Measurements from ENCODE around the gene ATCAY. TPM values are rescaled to one million over a fixed set of nuclear protein-coding genes. Genes with fewer than 3 reads are reported as not detected.
A peak's percentile ranks its signal among the peaks of the same experiment; 100 is the strongest.
"Not testable (repeated sequence)": the region's sequence is repeated elsewhere in the genome, so short reads cannot be mapped to it uniquely, and the experiment has no call there.

Gene ATCAY
- total and polyA plus RNA-seq, 5 donors: 0.05 TPM; not detected in 4

GRCh38 chr19:3860499-3860898, 20.0 kb upstream of the ATCAY start:
- no peak overlapping the region for H3K27ac ChIP-seq (ENCODE audit: low read length)
- intact Hi-C loops (cut with DNase I): no loop called here
- H3K27me3 ChIP-seq (ENCODE audit: control insufficient read depth, insufficient read depth): no peaks in the 10 kb centered on the region
- 82% methylated on average over 17 of the region's 17 CpGs for WGBS
- no peaks in the 10 kb centered on the region for H3K4me1 ChIP-seq (ENCODE audit: control insufficient read depth, insufficient read depth, low read length)
- no peak for DNase-seq
- H3K4me3 ChIP-seq (ENCODE audit: low read length): no peak overlapping the region
- no peaks in the 10 kb centered on the region for H3K9me3 ChIP-seq (ENCODE audit: control insufficient read depth, low read length)
- ATAC-seq: no peak

GRCh38 chr19:3862826-3863500, 17.5 kb upstream of the ATCAY start:
- Histone ChIP-seq H3K4me3 (ENCODE audit: low read length) (no peak overlapping the region), H3K27me3 (ENCODE audit: control insufficient read depth, insufficient read depth) (no peaks in the 10 kb centered on the region), H3K27ac (ENCODE audit: low read length) (no peak overlapping the region), H3K9me3 (ENCODE audit: control insufficient read depth, low read length) (no peaks in the 10 kb centered on the region), H3K4me1 (ENCODE audit: control insufficient read depth, insufficient read depth, low read length) (no peaks in the 10 kb centered on the region)
- ATAC-seq (no peak), DNase-seq (no peak)
- intact Hi-C loops (cut with DNase I): no loop called here
- 83% methylated on average over 25 of the region's 25 CpGs for WGBS

GRCh38 chr19:3863648-3864047, 16.8 kb upstream of the ATCAY start:
- no peaks in the 10 kb centered on the region for H3K4me1 ChIP-seq (ENCODE audit: control insufficient read depth, insufficient read depth, low read length)

GRCh38 chr19:3866910-3867638, 13.4 kb upstream of the ATCAY start:
- intact Hi-C loops (cut with DNase I): no loop called here
- Histone ChIP-seq H3K27ac (ENCODE audit: low read length) (no peak overlapping the region), H3K4me3 (ENCODE audit: low read length) (no peak overlapping the region), H3K4me1 (ENCODE audit: control insufficient read depth, insufficient read depth, low read length) (no peaks in the 10 kb centered on the region), H3K9me3 (ENCODE audit: control insufficient read depth, low read length) (no peaks in the 10 kb centered on the region), H3K27me3 (ENCODE audit: control insufficient read depth, insufficient read depth) (no peaks in the 10 kb centered on the region)
- DNase-seq: peak in 1 of 3 donors; percentile 7
- no peak for ATAC-seq
- 52% methylated on average over 14 of the region's 14 CpGs for WGBS

More at GRCh38 chr19:3863648-3864047, 16.8 kb upstream of the ATCAY start:
- intact Hi-C loops (cut with DNase I): no loop called here
- Histone ChIP-seq H3K4me3 (ENCODE audit: low read length) (no peak overlapping the region), H3K9me3 (ENCODE audit: control insufficient read depth, low read length) (no peaks in the 10 kb centered on the region), H3K27me3 (ENCODE audit: control insufficient read depth, insufficient read depth) (no peaks in the 10 kb centered on the region), H3K27ac (ENCODE audit: low read length) (no peak overlapping the region)
- 74% methylated on average over 12 of the region's 12 CpGs for WGBS
- ATAC-seq (no peak), DNase-seq (no peak)

GRCh38 chr19:3867971-3868769, 12.3 kb upstream of the ATCAY start:
- no peaks in the 10 kb centered on the region for H3K9me3 ChIP-seq (ENCODE audit: control insufficient read depth, low read length)
- no peak overlapping the region for H3K27ac ChIP-seq (ENCODE audit: low read length)
- WGBS: 15% methylated on average over 30 of the region's 30 CpGs
- intact Hi-C loops (cut with DNase I): no loop called here
- no peaks in the 10 kb centered on the region for H3K27me3 ChIP-seq (ENCODE audit: control insufficient read depth, insufficient read depth)
- peak in 1 of 3 donors; percentile 30 for DNase-seq
- no peaks in the 10 kb centered on the region for H3K4me1 ChIP-seq (ENCODE audit: control insufficient read depth, insufficient read depth, low read length)
- no peak overlapping the region for H3K4me3 ChIP-seq (ENCODE audit: low read length)
- ATAC-seq: no peak

GRCh38 chr19:3868770-3869456, 11.6 kb upstream of the ATCAY start, which contains the start of gene ZFR2:
TSS of gene ZFR2 (minus strand) at chr19:3869038. CDS start at chr19:3869017, 21 bp downstream.
- no peaks in the 10 kb centered on the region for H3K27me3 ChIP-seq (ENCODE audit: control insufficient read depth, insufficient read depth)

GRCh38 chr19:3873151-3873550, 7.3 kb upstream of the ATCAY start:
- Histone ChIP-seq H3K9me3 (ENCODE audit: control insufficient read depth, low read length) (no peaks in the 10 kb centered on the region), H3K4me3 (ENCODE audit: low read length) (no peak overlapping the region), H3K4me1 (ENCODE audit: control insufficient read depth, insufficient read depth, low read length) (no peaks in the 10 kb centered on the region), H3K27ac (ENCODE audit: low read length) (no peak overlapping the region), H3K27me3 (ENCODE audit: control insufficient read depth, insufficient read depth) (no peaks in the 10 kb centered on the region)
- peak in 1 of 3 donors; percentile 1 for DNase-seq
- 61% methylated on average over 4 of the region's 4 CpGs for WGBS
- ATAC-seq: no peak
- intact Hi-C loops (cut with DNase I): no loop called here

More at GRCh38 chr19:3868770-3869456, 11.6 kb upstream of the ATCAY start, which contains the start of gene ZFR2:
- Histone ChIP-seq H3K9me3 (ENCODE audit: control insufficient read depth, low read length) (no peaks in the 10 kb centered on the region), H3K4me1 (ENCODE audit: control insufficient read depth, insufficient read depth, low read length) (no peaks in the 10 kb centered on the region), H3K27ac (ENCODE audit: low read length) (no peak within 1 kb of the TSS), H3K4me3 (ENCODE audit: low read length) (peak within 1 kb of the TSS; percentile 4)
- peak in 1 of 3 donors; percentile 52 for DNase-seq
- WGBS: 8% methylated on average over 62 of the region's 62 CpGs
- intact Hi-C loops (cut with DNase I): no loop called here
- ATAC-seq: no peak

- WGBS: 77% methylated on average over 13 of the region's 13 CpGs
- H3K27me3 ChIP-seq (ENCODE audit: control insufficient read depth, insufficient read depth): not testable (repeated sequence)
Measured at GRCh38 chr19:3874695-3875094, 5.8 kb upstream of the ATCAY start.

GRCh38 chr19:3879656-3880055, 829 bp upstream of the ATCAY start:
- no peak for ATAC-seq
- Histone ChIP-seq H3K27ac (ENCODE audit: low read length) (no peak overlapping the region), H3K27me3 (ENCODE audit: control insufficient read depth, insufficient read depth) (no peaks in the 10 kb centered on the region), H3K9me3 (ENCODE audit: control insufficient read depth, low read length) (no peaks in the 10 kb centered on the region), H3K4me1 (ENCODE audit: control insufficient read depth, insufficient read depth, low read length) (no peaks in the 10 kb centered on the region), H3K4me3 (ENCODE audit: low read length) (no peak overlapping the region)
- 66% methylated on average over 12 of the region's 12 CpGs for WGBS
- peak in 1 of 3 donors; percentile 17 for DNase-seq
- intact Hi-C loops (cut with DNase I): no loop called here

More at GRCh38 chr19:3874695-3875094, 5.8 kb upstream of the ATCAY start:
- peak in 1 of 3 donors; percentile 1 for DNase-seq
- H3K9me3 ChIP-seq (ENCODE audit: control insufficient read depth, low read length); H3K27ac ChIP-seq (ENCODE audit: low read length); intact Hi-C loops (cut with DNase I); H3K4me3 ChIP-seq (ENCODE audit: low read length); H3K4me1 ChIP-seq (ENCODE audit: control insufficient read depth, insufficient read depth, low read length); ATAC-seq: not testable (repeated sequence)

GRCh38 chr19:3881272-3882040, 971 bp downstream of the ATCAY start:
- ATAC-seq: no peak
- Histone ChIP-seq H3K4me1 (ENCODE audit: control insufficient read depth, insufficient read depth, low read length) (no peaks in the 10 kb centered on the region), H3K9me3 (ENCODE audit: control insufficient read depth, low read length) (no peaks in the 10 kb centered on the region), H3K27ac (ENCODE audit: low read length) (no peak overlapping the region), H3K4me3 (ENCODE audit: low read length) (no peak overlapping the region), H3K27me3 (ENCODE audit: control insufficient read depth, insufficient read depth) (no peaks in the 10 kb centered on the region)
- intact Hi-C loops (cut with DNase I): no loop called here
- WGBS: 1% methylated on average over 31 of the region's 31 CpGs
- DNase-seq: peak in 1 of 3 donors; percentile 12

Measured in right cardiac atrium (tissue), 5 donors.